Measurements from ENCODE around the gene NACAD. TPM values are rescaled to one million over a fixed set of nuclear protein-coding genes. Genes with fewer than 3 reads are reported as not detected.

The NACAD gene
- total RNA-seq, 6 experiments from 2014 or later: 0.09 to 0.42 (median 0.12) TPM; not detected in 1

DNA sequence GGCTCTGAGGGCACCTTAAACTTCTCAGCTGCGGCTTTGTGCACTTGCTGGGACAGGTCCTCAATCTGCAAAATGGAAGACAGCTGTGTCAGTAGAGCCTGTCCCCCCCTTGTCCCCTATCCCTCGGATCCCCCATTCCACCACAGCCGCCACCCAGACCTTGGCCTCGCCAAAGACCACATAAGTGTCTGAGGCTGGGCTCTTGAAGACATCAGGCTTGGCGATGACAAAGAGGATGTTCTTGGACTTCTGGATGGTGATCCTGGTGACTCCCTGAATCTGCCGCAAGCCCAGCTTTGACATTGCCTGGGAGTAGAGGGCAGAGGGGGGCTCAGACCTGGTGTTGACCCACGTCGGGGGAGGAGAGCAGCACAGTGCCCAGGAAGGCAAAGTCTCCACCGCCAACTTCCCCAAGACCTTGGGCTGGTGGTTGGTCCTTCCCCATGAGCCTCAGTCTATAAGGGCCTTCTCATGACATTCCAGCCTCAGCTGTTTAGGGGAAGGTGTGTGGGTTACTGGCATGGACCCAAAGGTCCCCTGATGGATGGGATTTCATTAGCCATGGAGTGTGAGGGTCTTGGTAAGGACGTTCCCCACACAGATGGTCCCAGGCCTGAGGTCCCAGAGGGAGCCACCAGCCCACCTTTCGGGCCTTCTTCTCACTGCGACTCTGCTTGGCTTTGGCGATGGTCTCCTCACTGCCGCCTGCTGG lies 7.7 kb downstream of the NACAD start:
- Histone ChIP-seq H3K9me3 (no peaks in the 10 kb centered on the region), H3K36me3 (peaks cover 0 to 11% (median 1%) of the 10 kb centered on the region in 4 donors), H3K4me3 (no peak overlapping the region), H3K27ac (no peak overlapping the region), H3K27me3 (no peaks in the 10 kb centered on the region), H3K4me1 (no peaks in the 10 kb centered on the region)
- TF ChIP-seq POLR2A (IDR thresholded peaks at IDR 0.05): no peak
- TF ChIP-seq, protein P1, sequence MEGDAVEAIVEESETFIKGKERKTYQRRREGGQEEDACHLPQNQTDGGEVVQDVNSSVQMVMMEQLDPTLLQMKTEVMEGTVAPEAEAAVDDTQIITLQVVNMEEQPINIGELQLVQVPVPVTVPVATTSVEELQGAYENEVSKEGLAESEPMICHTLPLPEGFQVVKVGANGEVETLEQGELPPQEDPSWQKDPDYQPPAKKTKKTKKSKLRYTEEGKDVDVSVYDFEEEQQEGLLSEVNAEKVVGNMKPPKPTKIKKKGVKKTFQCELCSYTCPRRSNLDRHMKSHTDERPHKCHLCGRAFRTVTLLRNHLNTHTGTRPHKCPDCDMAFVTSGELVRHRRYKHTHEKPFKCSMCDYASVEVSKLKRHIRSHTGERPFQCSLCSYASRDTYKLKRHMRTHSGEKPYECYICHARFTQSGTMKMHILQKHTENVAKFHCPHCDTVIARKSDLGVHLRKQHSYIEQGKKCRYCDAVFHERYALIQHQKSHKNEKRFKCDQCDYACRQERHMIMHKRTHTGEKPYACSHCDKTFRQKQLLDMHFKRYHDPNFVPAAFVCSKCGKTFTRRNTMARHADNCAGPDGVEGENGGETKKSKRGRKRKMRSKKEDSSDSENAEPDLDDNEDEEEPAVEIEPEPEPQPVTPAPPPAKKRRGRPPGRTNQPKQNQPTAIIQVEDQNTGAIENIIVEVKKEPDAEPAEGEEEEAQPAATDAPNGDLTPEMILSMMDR (IDR thresholded peaks at IDR 0.05): no peak
- intact Hi-C loops (cut with DNase I): no loop called here
- DNase-seq: no peak
- WGBS (ENCODE audit: insufficient coverage, low coverage, low lambda C conversion rate, missing lambda C conversion rate): no CpG with 5 or more reads among the region's 14 CpGs
- ATAC-seq: no peak

DNA sequence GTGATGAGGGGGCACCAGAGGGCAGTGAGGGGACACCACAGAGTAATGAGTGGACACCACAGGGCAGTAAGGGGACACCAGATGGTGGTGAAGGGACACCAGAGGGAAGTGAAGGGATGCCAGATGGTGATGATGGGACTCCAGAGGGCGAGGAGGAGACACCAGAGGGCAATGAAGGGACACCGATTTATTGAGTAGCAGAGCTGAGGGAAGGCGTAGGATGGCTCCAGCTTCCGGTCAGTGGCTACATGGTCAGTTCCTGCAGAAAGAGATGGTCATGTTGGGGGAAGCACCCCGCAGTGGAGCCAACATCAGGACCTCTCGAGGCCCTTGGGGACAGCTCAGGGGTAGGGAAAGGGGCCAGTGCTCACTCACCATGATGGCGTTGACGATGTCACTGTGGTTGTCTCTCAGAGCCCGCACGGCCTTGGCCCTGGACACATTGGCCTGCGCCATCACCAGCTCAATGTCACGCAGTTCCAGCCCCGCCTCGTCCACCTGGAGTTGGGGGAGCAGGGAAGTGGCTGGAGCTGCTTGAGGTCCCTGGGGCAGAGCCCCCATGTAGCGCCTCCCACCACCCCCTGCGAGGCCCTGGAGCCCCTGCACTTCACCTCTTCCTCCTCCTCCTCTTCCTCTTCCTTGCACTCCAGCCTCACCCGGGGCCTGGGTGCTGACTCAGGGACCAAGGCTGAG lies 8.4 kb downstream of the NACAD start:
- DNase-seq (no peak), ATAC-seq (peak; percentile 24 to 50 (median 41))
- intact Hi-C loops (cut with DNase I): no loop called here
- 73% methylated on average over 4 of the region's 17 CpGs for WGBS (ENCODE audit: insufficient coverage, low coverage, low lambda C conversion rate, missing lambda C conversion rate)
- H3K27ac ChIP-seq: no peak overlapping the region
- H3K4me1 ChIP-seq: no peaks in the 10 kb centered on the region
- H3K4me3 ChIP-seq: no peak overlapping the region
- no peak for TF ChIP-seq POLR2A (IDR thresholded peaks at IDR 0.05)
- TF ChIP-seq, protein P1 (IDR thresholded peaks at IDR 0.05): no peak
- no peaks in the 10 kb centered on the region for H3K27me3 ChIP-seq
- H3K36me3 ChIP-seq: peaks cover 0 to 16% (median 5%) of the 10 kb centered on the region in 4 donors
- no peaks in the 10 kb centered on the region for H3K9me3 ChIP-seq

DNA sequence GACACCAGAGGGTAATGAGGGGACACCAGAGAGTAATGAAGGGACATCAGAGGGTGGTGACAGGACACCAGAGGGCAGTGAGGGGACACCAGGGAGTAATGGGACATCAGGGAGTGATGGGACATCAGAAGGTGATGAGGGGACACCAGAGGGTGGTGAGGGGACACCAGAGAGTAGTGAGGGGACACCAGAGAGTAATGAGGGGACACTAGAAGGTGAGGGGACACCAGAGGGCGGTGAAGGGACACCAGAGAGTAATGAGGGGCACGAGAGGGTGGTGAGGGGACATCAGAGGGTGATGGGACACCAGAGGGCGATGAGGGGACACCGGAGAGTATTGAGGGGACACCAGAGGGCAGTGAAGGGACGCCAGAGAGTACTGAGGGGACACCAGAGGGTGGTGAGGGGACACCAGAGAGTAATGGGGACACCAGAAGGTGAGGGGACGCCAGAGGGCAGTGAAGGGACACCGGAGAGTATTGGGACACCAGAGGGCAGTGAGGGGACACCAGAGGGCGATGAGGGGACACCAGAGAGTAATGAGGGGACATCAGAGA lies 10.6 kb downstream of the NACAD start:
- Histone ChIP-seq H3K27ac (no peak overlapping the region), H3K9me3 (no peaks in the 10 kb centered on the region), H3K27me3 (no peaks in the 10 kb centered on the region), H3K4me3 (no peak overlapping the region), H3K4me1 (no peaks in the 10 kb centered on the region), H3K36me3 (peaks cover 0 to 35% (median 12%) of the 10 kb centered on the region in 4 donors)
- WGBS (ENCODE audit: insufficient coverage, low coverage, low lambda C conversion rate, missing lambda C conversion rate): 61% methylated on average over 8 of the region's 8 CpGs
- no peak for TF ChIP-seq POLR2A (IDR thresholded peaks at IDR 0.05)
- TF ChIP-seq, protein P1 (IDR thresholded peaks at IDR 0.05): no peak
- no peak for ATAC-seq
- intact Hi-C loops (cut with DNase I): no loop called here
- no peak for DNase-seq

DNA sequence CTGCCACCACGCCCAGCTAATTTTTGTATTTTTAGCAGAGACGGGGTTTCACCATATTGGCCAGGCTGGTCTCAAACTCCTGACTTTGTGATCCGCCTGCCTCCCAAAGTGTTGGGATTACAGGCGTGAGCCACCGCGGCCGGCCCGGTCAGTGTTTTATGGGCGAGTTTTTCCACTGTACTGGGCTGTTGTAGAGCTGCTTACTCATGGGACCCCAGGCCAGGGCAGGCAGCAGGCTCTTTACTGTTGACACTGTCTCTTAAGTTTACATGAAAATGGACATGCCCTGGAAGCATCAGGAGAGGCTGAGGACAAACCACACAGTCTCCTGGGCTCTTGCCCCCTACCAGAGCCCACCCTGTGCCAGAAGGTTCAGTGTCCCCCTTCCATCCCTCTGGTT lies 11.2 kb downstream of the NACAD start:
- no peak for TF ChIP-seq POLR2A (IDR thresholded peaks at IDR 0.05)
- TF ChIP-seq, protein P1 (IDR thresholded peaks at IDR 0.05): no peak
- ATAC-seq (no peak), DNase-seq (no peak)
- Histone ChIP-seq H3K27ac (no peak overlapping the region), H3K4me1 (no peaks in the 10 kb centered on the region), H3K27me3 (no peaks in the 10 kb centered on the region), H3K9me3 (no peaks in the 10 kb centered on the region), H3K36me3 (peaks cover 0 to 40% (median 14%) of the 10 kb centered on the region in 4 donors), H3K4me3 (no peak overlapping the region)
- intact Hi-C loops (cut with DNase I): no loop called here
- WGBS (ENCODE audit: insufficient coverage, low coverage, low lambda C conversion rate, missing lambda C conversion rate): 100% methylated on average over 1 of the region's 9 CpGs

All from right lobe of liver (tissue), 6 donors.